ENCODE data around the gene SCGB1C2. TPM values are rescaled to one million over a fixed set of nuclear protein-coding genes. Genes with fewer than 3 reads are reported as not detected.

Gene SCGB1C2
- total and polyA plus RNA-seq, 2 donors (not counting 3 experiments of a cell fraction or from before 2014, with no cell fraction given): not detected

DNA sequence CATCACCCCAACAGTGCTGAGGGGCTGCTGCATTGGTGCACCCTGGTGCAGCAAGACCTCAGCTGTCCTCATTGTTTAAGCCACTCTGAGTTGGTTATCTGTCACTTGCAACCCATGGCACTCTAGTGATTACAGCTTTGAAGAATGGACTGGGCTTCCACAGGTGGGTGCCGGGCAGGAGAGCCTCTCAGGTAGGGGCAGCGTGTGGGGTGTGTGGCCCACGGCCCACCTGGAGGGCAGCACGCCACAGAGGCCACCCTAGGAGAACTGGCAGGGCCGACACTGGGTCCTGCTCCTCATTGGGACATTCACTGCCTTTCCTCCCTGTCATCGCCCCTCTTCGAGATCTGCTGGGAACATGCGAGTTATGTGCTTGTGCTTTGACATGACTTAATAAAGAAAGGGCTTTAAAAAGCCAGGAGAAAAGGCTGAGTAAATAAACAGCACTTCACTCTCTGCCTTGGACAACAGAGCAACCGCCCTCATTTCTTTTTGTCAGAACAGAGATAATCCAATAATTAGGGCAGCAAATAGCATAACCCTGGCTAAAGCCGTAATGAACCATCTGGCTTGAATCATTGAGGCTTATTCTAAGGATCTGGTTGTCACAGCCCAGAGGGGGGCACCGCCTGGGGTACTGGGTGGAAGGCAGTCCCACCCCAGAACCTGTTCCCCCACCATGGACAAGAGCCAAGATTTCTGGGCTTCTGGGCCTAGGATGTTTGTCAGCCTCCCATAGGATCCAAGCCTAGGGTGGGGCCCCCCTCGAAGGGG lies 41.1 kb downstream of the SCGB1C2 start:
- no peaks in the 10 kb centered on the region for H3K9me3 ChIP-seq (replicated peaks; ENCODE audit: control insufficient read depth, insufficient read depth, low read length)
- no peaks in the 10 kb centered on the region for H3K79me2 ChIP-seq (ENCODE audit: control insufficient read depth, insufficient read depth, low read length)
- dilution Hi-C loops (cut with MboI; ENCODE audit: extremely low pct_ligation_motif_present, low sequenced_read_pairs): no loop called here
- H3K4me3 ChIP-seq (replicated peaks in 1 of 3; ENCODE audit: insufficient read depth in 1 of 3, low read depth in 1 of 3, low read length in 3 of 3): no peak overlapping the region
- no peaks in the 10 kb centered on the region for H4K20me1 ChIP-seq (replicated peaks; ENCODE audit: control insufficient read depth, extremely low read depth, insufficient read depth, low read length)
- no peak for TF ChIP-seq JUN (IDR thresholded peaks at IDR 0.05; ENCODE audit: borderline replicate concordance, insufficient read depth, insufficient read length, low read depth)
- TF ChIP-seq GATA2 (IDR thresholded peaks at IDR 0.05; ENCODE audit: insufficient read depth, insufficient read length, low read depth, low read length): no peak
- TF ChIP-seq POLR2AphosphoS5 (IDR thresholded peaks at IDR 0.05; ENCODE audit: insufficient read depth, low read depth, low read length): no peak
- DNase-seq (ENCODE audit: low read depth, low spot score): no peak
- intact Hi-C loops (cut with micrococcal nuclease): no loop called here
- peaks cover 30 to 32% of the 10 kb centered on the region in 2 experiments for H3K27me3 ChIP-seq (ENCODE audit: control insufficient read depth in 2 of 2, insufficient read depth in 2 of 2, low read length in 2 of 2)
- no TSS peak for BruUV-seq (replicated peaks)
- no peaks in the 10 kb centered on the region for H3K9me1 ChIP-seq (replicated peaks; ENCODE audit: control insufficient read depth, extremely low read depth, insufficient read depth, low read length)
- ChIA-PET POLR2A (no interaction called here), CTCF (interaction anchor here (1.2 to 1.5 kb wide), 2 partner anchors 14 to 207 kb away, joined by 3 to 5 read pairs; no protein-coding TSS in a partner anchor)
- H3K9ac ChIP-seq (replicated peaks; ENCODE audit: extremely low read depth, insufficient read depth, low read length): no peak overlapping the region
- no peak overlapping the region for H2AFZ ChIP-seq (ENCODE audit: low read depth, low read length)
- H3K4me2 ChIP-seq (ENCODE audit: insufficient read depth, low read length): no peak overlapping the region
- no peak for FAIRE-seq
- no peaks in the 10 kb centered on the region for H3K36me3 ChIP-seq (ENCODE audit: control insufficient read depth in 2 of 2, extremely low read depth in 1 of 2, insufficient read depth in 2 of 2, low read length in 2 of 2)
- H3K27ac ChIP-seq (ENCODE audit: insufficient read depth, low read depth, low read length): no peak overlapping the region
- no peaks in the 10 kb centered on the region for H3K4me1 ChIP-seq (ENCODE audit: control insufficient read depth, extremely low read depth, insufficient read depth, low read length)

- TF ChIP-seq JUN (IDR thresholded peaks at IDR 0.05; ENCODE audit: borderline replicate concordance, insufficient read depth, insufficient read length, low read depth) (no peak), FOS (IDR thresholded peaks at IDR 0.05; ENCODE audit: borderline replicate concordance, insufficient read depth, low read length) (no peak), MYC (IDR thresholded peaks at IDR 0.05; ENCODE audit: low read depth, low read length) (no peak), POLR2AphosphoS5 (IDR thresholded peaks at IDR 0.05; ENCODE audit: insufficient read depth, low read depth, low read length) (no peak), EZH2 (IDR thresholded peaks at IDR 0.05; ENCODE audit: borderline replicate concordance, low read depth, low read length, severe bottlenecking) (no peak), CTCF (IDR thresholded peaks at IDR 0.05; ENCODE audit: extremely low read depth in 1 of 2, insufficient read depth in 1 of 2, low read depth in 1 of 2, low read length in 2 of 2) (no peak), GATA2 (IDR thresholded peaks at IDR 0.05; ENCODE audit: insufficient read depth, insufficient read length, low read depth, low read length) (no peak), POLR2A (IDR thresholded peaks at IDR 0.05; ENCODE audit: low read depth, low read length) (no peak)
- TF ChIP-seq, protein P1, sequence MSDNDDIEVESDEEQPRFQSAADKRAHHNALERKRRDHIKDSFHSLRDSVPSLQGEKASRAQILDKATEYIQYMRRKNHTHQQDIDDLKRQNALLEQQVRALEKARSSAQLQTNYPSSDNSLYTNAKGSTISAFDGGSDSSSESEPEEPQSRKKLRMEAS (IDR thresholded peaks at IDR 0.05; ENCODE audit: insufficient read depth, insufficient read length): no peak
- CTCF ChIA-PET: interaction anchor here (1.2 to 1.5 kb wide), 2 partner anchors 14 to 207 kb away, joined by 3 to 5 read pairs; no protein-coding TSS in a partner anchor
- Histone ChIP-seq H3K9me3 (replicated peaks; ENCODE audit: control insufficient read depth, insufficient read depth, low read length) (no peaks in the 10 kb centered on the region), H3K4me1 (ENCODE audit: control insufficient read depth, extremely low read depth, insufficient read depth, low read length) (no peaks in the 10 kb centered on the region), H3K27ac (ENCODE audit: insufficient read depth, low read depth, low read length) (no peak overlapping the region), H3K4me2 (ENCODE audit: insufficient read depth, low read length) (no peak overlapping the region), H3K36me3 (ENCODE audit: control insufficient read depth in 2 of 2, extremely low read depth in 1 of 2, insufficient read depth in 2 of 2, low read length in 2 of 2) (no peaks in the 10 kb centered on the region), H3K9ac (replicated peaks; ENCODE audit: extremely low read depth, insufficient read depth, low read length) (no peak overlapping the region), H4K20me1 (replicated peaks; ENCODE audit: control insufficient read depth, extremely low read depth, insufficient read depth, low read length) (no peaks in the 10 kb centered on the region), H3K9me1 (replicated peaks; ENCODE audit: control insufficient read depth, extremely low read depth, insufficient read depth, low read length) (no peaks in the 10 kb centered on the region), H2AFZ (ENCODE audit: low read depth, low read length) (no peak overlapping the region), H3K4me3 (replicated peaks in 1 of 3; ENCODE audit: insufficient read depth in 1 of 3, low read depth in 1 of 3, low read length in 3 of 3) (no peak overlapping the region), H3K27me3 (ENCODE audit: control insufficient read depth in 2 of 2, insufficient read depth in 2 of 2, low read length in 2 of 2) (peaks cover 34 to 37% of the 10 kb centered on the region in 2 experiments), H3K79me2 (ENCODE audit: control insufficient read depth, insufficient read depth, low read length) (no peaks in the 10 kb centered on the region)
- DNase-seq (ENCODE audit: low read depth, low spot score) (no peak), FAIRE-seq (no peak)
- BruUV-seq (replicated peaks): no TSS peak
- dilution Hi-C loops (cut with MboI; ENCODE audit: extremely low pct_ligation_motif_present, low sequenced_read_pairs) (no loop called here), intact Hi-C loops (cut with micrococcal nuclease) (no loop called here)
- POLR2A ChIA-PET: no interaction called here
These were observed 41.7 kb downstream of the SCGB1C2 start for GRCh38 chr17:179066-179432.
